ENCODE results near the gene GSPT1.

The GSPT1 gene

GRCh38 chr16:11914210-11915113, 1.3 kb downstream of the GSPT1 start (continued):
- no peak for TF ChIP-seq PATZ1 (CRISPR knock-in tag; IDR thresholded peaks at IDR 0.05; ENCODE audit: borderline replicate concordance)
- TF ChIP-seq ZFP3 (CRISPR knock-in tag; IDR thresholded peaks at IDR 0.05) = no peak
- TF ChIP-seq, protein P1, sequence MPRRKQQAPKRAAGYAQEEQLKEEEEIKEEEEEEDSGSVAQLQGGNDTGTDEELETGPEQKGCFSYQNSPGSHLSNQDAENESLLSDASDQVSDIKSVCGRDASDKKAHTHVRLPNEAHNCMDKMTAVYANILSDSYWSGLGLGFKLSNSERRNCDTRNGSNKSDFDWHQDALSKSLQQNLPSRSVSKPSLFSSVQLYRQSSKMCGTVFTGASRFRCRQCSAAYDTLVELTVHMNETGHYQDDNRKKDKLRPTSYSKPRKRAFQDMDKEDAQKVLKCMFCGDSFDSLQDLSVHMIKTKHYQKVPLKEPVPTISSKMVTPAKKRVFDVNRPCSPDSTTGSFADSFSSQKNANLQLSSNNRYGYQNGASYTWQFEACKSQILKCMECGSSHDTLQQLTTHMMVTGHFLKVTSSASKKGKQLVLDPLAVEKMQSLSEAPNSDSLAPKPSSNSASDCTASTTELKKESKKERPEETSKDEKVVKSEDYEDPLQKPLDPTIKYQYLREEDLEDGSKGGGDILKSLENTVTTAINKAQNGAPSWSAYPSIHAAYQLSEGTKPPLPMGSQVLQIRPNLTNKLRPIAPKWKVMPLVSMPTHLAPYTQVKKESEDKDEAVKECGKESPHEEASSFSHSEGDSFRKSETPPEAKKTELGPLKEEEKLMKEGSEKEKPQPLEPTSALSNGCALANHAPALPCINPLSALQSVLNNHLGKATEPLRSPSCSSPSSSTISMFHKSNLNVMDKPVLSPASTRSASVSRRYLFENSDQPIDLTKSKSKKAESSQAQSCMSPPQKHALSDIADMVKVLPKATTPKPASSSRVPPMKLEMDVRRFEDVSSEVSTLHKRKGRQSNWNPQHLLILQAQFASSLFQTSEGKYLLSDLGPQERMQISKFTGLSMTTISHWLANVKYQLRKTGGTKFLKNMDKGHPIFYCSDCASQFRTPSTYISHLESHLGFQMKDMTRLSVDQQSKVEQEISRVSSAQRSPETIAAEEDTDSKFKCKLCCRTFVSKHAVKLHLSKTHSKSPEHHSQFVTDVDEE (CRISPR knock-in tag; IDR thresholded peaks at IDR 0.05) = no peak
- no peak for TF ChIP-seq PPARA (CRISPR knock-in tag; IDR thresholded peaks at IDR 0.05; ENCODE audit: borderline replicate concordance)
- no peak for TF ChIP-seq ZNF70 (CRISPR knock-in tag; IDR thresholded peaks at IDR 0.05)
- TF ChIP-seq BACH2 (CRISPR knock-in tag; IDR thresholded peaks at IDR 0.05; ENCODE audit: borderline replicate concordance) = no peak

- no peak for ATAC-seq
- TF ChIP-seq BACH2 (CRISPR knock-in tag; IDR thresholded peaks at IDR 0.05; ENCODE audit: borderline replicate concordance) (no peak), ZNF565 (CRISPR knock-in tag; conservative IDR thresholded peaks at IDR 0.05; ENCODE audit: low read depth) (no peak), GLIS3 (CRISPR knock-in tag; IDR thresholded peaks at IDR 0.05) (no peak), PATZ1 (CRISPR knock-in tag; IDR thresholded peaks at IDR 0.05; ENCODE audit: borderline replicate concordance) (no peak), ESRRG (CRISPR knock-in tag; IDR thresholded peaks at IDR 0.05) (no peak), CSDC2 (CRISPR knock-in tag; IDR thresholded peaks at IDR 0.05) (no peak), ZFP3 (CRISPR knock-in tag; IDR thresholded peaks at IDR 0.05) (no peak), POU6F1 (CRISPR knock-in tag; IDR thresholded peaks at IDR 0.05; ENCODE audit: borderline replicate concordance, low read depth) (no peak), TCF4 (CRISPR knock-in tag; IDR thresholded peaks at IDR 0.05; ENCODE audit: borderline replicate concordance) (no peak), ZNF70 (CRISPR knock-in tag; IDR thresholded peaks at IDR 0.05) (no peak), CREB5 (CRISPR knock-in tag; IDR thresholded peaks at IDR 0.05; ENCODE audit: low read depth) (no peak), OSR1 (CRISPR knock-in tag; IDR thresholded peaks at IDR 0.05) (no peak), ZFP30 (CRISPR knock-in tag; IDR thresholded peaks at IDR 0.05) (no peak)
- TF ChIP-seq, protein P2, sequence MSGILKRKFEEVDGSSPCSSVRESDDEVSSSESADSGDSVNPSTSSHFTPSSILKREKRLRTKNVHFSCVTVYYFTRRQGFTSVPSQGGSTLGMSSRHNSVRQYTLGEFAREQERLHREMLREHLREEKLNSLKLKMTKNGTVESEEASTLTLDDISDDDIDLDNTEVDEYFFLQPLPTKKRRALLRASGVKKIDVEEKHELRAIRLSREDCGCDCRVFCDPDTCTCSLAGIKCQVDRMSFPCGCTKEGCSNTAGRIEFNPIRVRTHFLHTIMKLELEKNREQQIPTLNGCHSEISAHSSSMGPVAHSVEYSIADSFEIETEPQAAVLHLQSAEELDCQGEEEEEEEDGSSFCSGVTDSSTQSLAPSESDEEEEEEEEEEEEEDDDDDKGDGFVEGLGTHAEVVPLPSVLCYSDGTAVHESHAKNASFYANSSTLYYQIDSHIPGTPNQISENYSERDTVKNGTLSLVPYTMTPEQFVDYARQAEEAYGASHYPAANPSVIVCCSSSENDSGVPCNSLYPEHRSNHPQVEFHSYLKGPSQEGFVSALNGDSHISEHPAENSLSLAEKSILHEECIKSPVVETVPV (CRISPR knock-in tag; IDR thresholded peaks at IDR 0.05) = no peak
Measured at GRCh38 chr16:11913425-11914079, 2.2 kb downstream of the GSPT1 start.
